HepG2 (cell line): ENCODE results near the gene CPLANE2. TPM values are rescaled to one million over a fixed set of nuclear protein-coding genes. Genes with fewer than 3 reads are reported as not detected.

ENCODE experiments used
- ARID2 ChIP-seq: sonication (generic); formaldehyde crosslinking; IDR thresholded peaks from 2 replicates; pipeline ENCODE4 v1.8.1; 2022; ENCODE audit warnings: mild to moderate bottlenecking, missing genetic modification reagents, borderline replicate concordance
- CBFB ChIP-seq: sonication (generic); formaldehyde crosslinking; IDR thresholded peaks from 2 replicates; pipeline ENCODE4 v1.4.0; 2020; ENCODE audit warnings: missing genetic modification reagents
- CREB1 ChIP-seq, 2 experiments: fragments of 450-650 bp in 1 of 2; IDR thresholded peaks; 2 replicates each; pipeline ENCODE4 v1.6.1; 2016 to 2017; ENCODE audit warnings: control low read depth in 1 of 2, mild to moderate bottlenecking in 1 of 2, missing compliant biosample characterization in 1 of 2, missing genetic modification characterization in 1 of 2
- GFI1 ChIP-seq: sonication (generic); formaldehyde crosslinking; IDR thresholded peaks from 2 replicates; pipeline ENCODE4 v1.5.0; 2020; ENCODE audit warnings: missing genetic modification reagents, mild to moderate bottlenecking, borderline replicate concordance
- HNF1B ChIP-seq: sonication (generic); formaldehyde crosslinking; IDR thresholded peaks from 2 replicates; pipeline ENCODE4 v1.5.1; 2020; ENCODE audit warnings: mild to moderate bottlenecking, moderate library complexity, missing genetic modification reagents
- KAT2B ChIP-seq: fragments of 150-350 bp; IDR thresholded peaks from 2 replicates; pipeline ENCODE4 v1.6.1; 2014; ENCODE audit warnings: low read depth, low read length, borderline replicate concordance
- KAT8 ChIP-seq: IDR thresholded peaks from 2 replicates; pipeline ENCODE4 v1.6.1; 2016; ENCODE audit warnings: missing genetic modification reagents, missing compliant biosample characterization
- MED1 ChIP-seq: sonication (generic); formaldehyde crosslinking; IDR thresholded peaks from 2 replicates; pipeline ENCODE4 v1.4.0; 2020; ENCODE audit warnings: missing genetic modification reagents
- NCOA5 ChIP-seq: sonication (generic); formaldehyde crosslinking; IDR thresholded peaks from 2 replicates; pipeline ENCODE4 v1.4.0; 2020; ENCODE audit warnings: missing genetic modification reagents
- NRL ChIP-seq: sonication (generic); formaldehyde crosslinking; IDR thresholded peaks from 2 replicates; pipeline ENCODE4 v1.5.0; 2020; ENCODE audit warnings: missing genetic modification reagents, mild to moderate bottlenecking, moderate library complexity, borderline replicate concordance
- PHF20 ChIP-seq: sonication (generic); formaldehyde crosslinking; IDR thresholded peaks from 2 replicates; pipeline ENCODE4 v1.5.0; 2020; ENCODE audit warnings: mild to moderate bottlenecking, missing genetic modification reagents
- POGK ChIP-seq: sonication (generic); formaldehyde crosslinking; conservative IDR thresholded peaks from 2 replicates; pipeline ENCODE4 v1.8.0; 2022; ENCODE audit warnings: mild to moderate bottlenecking, moderate library complexity, missing genetic modification reagents
- RARA ChIP-seq: IDR thresholded peaks from 2 replicates; pipeline ENCODE4 v1.6.1; 2016; ENCODE audit warnings: missing genetic modification reagents, missing compliant biosample characterization
- REL ChIP-seq: sonication (generic); formaldehyde crosslinking; conservative IDR thresholded peaks from 2 replicates; pipeline ENCODE4 v1.8.0; 2022; ENCODE audit warnings: mild to moderate bottlenecking, missing genetic modification reagents, moderate library complexity
- TBX2 ChIP-seq: sonication (generic); formaldehyde crosslinking; IDR thresholded peaks from 2 replicates; pipeline ENCODE4 v1.5.0; 2020; ENCODE audit warnings: missing genetic modification reagents, mild to moderate bottlenecking, borderline replicate concordance
- TCF7L2 ChIP-seq: IDR thresholded peaks from 2 replicates; pipeline ENCODE4 v1.6.1; 2011; ENCODE audit warnings: mild to moderate bottlenecking, low read depth, low read length, moderate library complexity
- TOE1 ChIP-seq: sonication (generic); formaldehyde crosslinking; IDR thresholded peaks from 2 replicates; pipeline ENCODE4 v1.4.0; 2020; ENCODE audit warnings: mild to moderate bottlenecking, missing genetic modification reagents
- ZNF205 ChIP-seq: IDR thresholded peaks from 2 replicates; pipeline ENCODE4 v1.6.1; 2018; ENCODE audit warnings: missing biosample characterization, missing genetic modification reagents
- ZNF251 ChIP-seq: sonication (generic); formaldehyde crosslinking; IDR thresholded peaks from 2 replicates; pipeline ENCODE4 v1.9.0; 2021; ENCODE audit warnings: mild to moderate bottlenecking, missing genetic modification reagents
- ZNF253 ChIP-seq: sonication (generic); formaldehyde crosslinking; IDR thresholded peaks from 2 replicates; pipeline ENCODE4 v1.8.0; 2022; ENCODE audit warnings: mild to moderate bottlenecking, missing genetic modification reagents, borderline replicate concordance
- ZNF484 ChIP-seq: sonication (generic); formaldehyde crosslinking; IDR thresholded peaks from 2 replicates; pipeline ENCODE4 v1.5.1; 2020; ENCODE audit warnings: mild to moderate bottlenecking, low read depth, missing genetic modification reagents, borderline replicate concordance
- ZNF574 ChIP-seq: sonication (generic); formaldehyde crosslinking; IDR thresholded peaks from 2 replicates; pipeline ENCODE4 v1.4.0; 2020; ENCODE audit warnings: missing genetic modification reagents
- ZNF605 ChIP-seq: sonication (generic); formaldehyde crosslinking; IDR thresholded peaks from 2 replicates; pipeline ENCODE4 v1.8.0; 2022; ENCODE audit warnings: mild to moderate bottlenecking, missing genetic modification reagents
- ZNF768 ChIP-seq: sonication (generic); formaldehyde crosslinking; IDR thresholded peaks from 2 replicates; pipeline ENCODE4 v1.4.0; 2020; ENCODE audit warnings: missing genetic modification reagents
- polyA plus RNA-seq, 8 experiments: library from polyadenylated mRNA; depleted of rRNA in 3 of 8; stranded (reverse) in 7 of 8; unstranded in 1 of 8; fragments of >200 nt; fragmentation: Illumina TruSeq in 4 of 8; extraction: Trizol in 4 of 8; gene quantifications; 2 replicates each; pipeline versions ENCODE4 v1.2.1 to v1.2.3, GENCODE V29; 2011 to 2016; ENCODE audit warnings: low read depth in 4 of 8, missing spikeins in 1 of 8, mixed read lengths in 1 of 8; ENCODE audit not compliant: insufficient read depth in 1 of 8
- total RNA-seq, 5 experiments: library from RNA; depleted of rRNA; stranded (reverse); fragments of >200 nt; fragmentation: Illumina TruSeq; extraction: Trizol; gene quantifications; 2 replicates each; pipeline ENCODE4 v1.2.3, GENCODE V29; 2016; ENCODE audit warnings: low read depth in 1 of 5

The CPLANE2 gene
- total and polyA plus RNA-seq, 2 of the 13 experiments (the other 11 are each of a cell fraction or from before 2014, with no cell fraction given): 0.29 to 1.6 TPM

- TF ChIP-seq HNF1B (CRISPR knock-in tag) (peak; percentile 67; the same call in 1 of the 2 replicates), NRL (no peak), NCOA5 (no peak), ZNF205 (0 out of 2 replicates have a peak, but pooled peaks have one; percentile 43), ZNF574 (CRISPR knock-in tag) (0 out of 2 replicates have a peak, but pooled peaks have one; percentile 27), KAT8 (CRISPR knock-in tag) (peak; percentile 46; the same call in 1 of the 2 replicates), REL (CRISPR knock-in tag) (no peak), CBFB (CRISPR knock-in tag) (peak; percentile 57; the same call in 1 of the 2 replicates), ZNF253 (CRISPR knock-in tag) (no peak), GFI1 (no peak), ZNF605 (CRISPR knock-in tag) (no peak), TBX2 (CRISPR knock-in tag) (no peak), TCF7L2 (no peak), RARA (CRISPR knock-in tag) (peak; percentile 46), ZNF484 (CRISPR knock-in tag) (no peak), MED1 (no peak), PHF20 (CRISPR knock-in tag) (no peak), ARID2 (no peak), POGK (no peak), ZNF768 (CRISPR knock-in tag) (peak; percentile 15; the same call in 1 of the 2 replicates), CREB1 (IDR thresholded peaks at IDR 0.05) (peak; percentile 91), CREB1 (CRISPR knock-in tag; IDR thresholded peaks at IDR 0.05) (peak; percentile 58; the same call in 1 of the 2 replicates), TOE1 (CRISPR knock-in tag) (no peak), KAT2B (no peak), ZNF251 (CRISPR knock-in tag) (no peak)
These were observed 49.1 kb downstream of the CPLANE2 start (continued) for GRCh38 chr1:16187748-16188401.
